Stimulated activated CD4-positive, alpha-beta T cell treated with anti-CD3 and anti-CD28 coated beads, TNF-alpha, amount 100 ng/mL, for 24 hours (primary cell): ENCODE data around the gene NCAPH2.

Experiments
- DNase-seq, 3 experiments: peaks; one replicate each; pipeline ENCODE4 v3.0.0-alpha.2; 2020; ENCODE audit warnings: low read depth in 3 of 3

The NCAPH2 gene

GRCh38 chr22:50547263-50547985 is 39.4 kb downstream of the NCAPH2 start:
- no peak for DNase-seq

GRCh38 chr22:50548040-50548920 is 40.3 kb downstream of the NCAPH2 start:
- peak in 1 of 3 experiments; percentile 52 for DNase-seq

- no peak for DNase-seq
These were observed 41.1 kb downstream of the NCAPH2 start for GRCh38 chr22:50548921-50549790.

GRCh38 chr22:50550395-50550794 is 42.4 kb downstream of the NCAPH2 start:
- DNase-seq, result no peak

- no peak for DNase-seq
These were observed 43.2 kb downstream of the NCAPH2 start for GRCh38 chr22:50551160-50551752.

- DNase-seq, result no peak
These were observed 45.3 kb downstream of the NCAPH2 start for GRCh38 chr22:50553310-50553709.

GRCh38 chr22:50556703-50557102 is 48.7 kb downstream of the NCAPH2 start:
- DNase-seq, result no peak

- no peak for DNase-seq
These were observed 52.0 kb downstream of the NCAPH2 start for GRCh38 chr22:50560034-50560433.

GRCh38 chr22:50561401-50562358 is 53.7 kb downstream of the NCAPH2 start:
- DNase-seq, result no peak

GRCh38 chr22:50562523-50563412 is 54.7 kb downstream of the NCAPH2 start, which contains the start of gene SYCE3:
TSS of gene SYCE3 (minus strand) at chr22:50562919. CDS start at chr22:50556405, 6,514 bp downstream.
- DNase-seq, result peak; percentile 94 to 98 (median 96)

- no peak for DNase-seq
These were observed 55.6 kb downstream of the NCAPH2 start for GRCh38 chr22:50563413-50564160.

- no peak for DNase-seq
These were observed 56.3 kb downstream of the NCAPH2 start for GRCh38 chr22:50564289-50564688.

- DNase-seq, result no peak
These were observed 59.8 kb downstream of the NCAPH2 start for GRCh38 chr22:50567721-50568252.

GRCh38 chr22:50568626-50569025 is 60.6 kb downstream of the NCAPH2 start:
- no peak for DNase-seq

GRCh38 chr22:50569041-50569459 is 61.0 kb downstream of the NCAPH2 start:
- no peak for DNase-seq

- DNase-seq, result no peak
These were observed 62.0 kb downstream of the NCAPH2 start for GRCh38 chr22:50569896-50570535.

GRCh38 chr22:50570861-50571260 is 62.8 kb downstream of the NCAPH2 start:
- DNase-seq, result no peak
